Measurements from ENCODE around the gene SLC1A5.
"Not testable (repeated sequence)": the region's sequence is repeated elsewhere in the genome, so short reads cannot be mapped to it uniquely, and the experiment has no call there.

Gene SLC1A5

GRCh38 chr19:46786236-46787039, 2.0 kb downstream of the SLC1A5 start:
- TF ChIP-seq ZNF274 (IDR thresholded peaks at IDR 0.05; ENCODE audit: low read depth, low read length) = no peak
- peak overlapping the region; percentile 74 for H3K4me3 ChIP-seq (ENCODE audit: low read length)

GRCh38 chr19:46785980-46786235, 2.5 kb downstream of the SLC1A5 start:
- peak overlapping the region; percentile 74 for H3K4me3 ChIP-seq (ENCODE audit: low read length)
- TF ChIP-seq ZNF274 (IDR thresholded peaks at IDR 0.05; ENCODE audit: low read depth, low read length) = no peak

- H3K4me3 ChIP-seq (ENCODE audit: low read length) = peak overlapping the region; percentile 74
- TF ChIP-seq ZNF274 (IDR thresholded peaks at IDR 0.05; ENCODE audit: low read depth, low read length) = no peak
Observed at GRCh38 chr19:46785054-46785979, 3.1 kb downstream of the SLC1A5 start.

- peak overlapping the region; percentile 74 for H3K4me3 ChIP-seq (ENCODE audit: low read length)
- no peak for TF ChIP-seq ZNF274 (IDR thresholded peaks at IDR 0.05; ENCODE audit: low read depth, low read length)
Observed at GRCh38 chr19:46784262-46785053, 3.9 kb downstream of the SLC1A5 start.

- peak overlapping the region; percentile 74 for H3K4me3 ChIP-seq (ENCODE audit: low read length)
- no peak for TF ChIP-seq ZNF274 (IDR thresholded peaks at IDR 0.05; ENCODE audit: low read depth, low read length)
Observed at GRCh38 chr19:46783670-46784069, 4.7 kb downstream of the SLC1A5 start.

GRCh38 chr19:46782355-46783019, 5.9 kb downstream of the SLC1A5 start:
- no peak overlapping the region for H3K4me3 ChIP-seq (ENCODE audit: low read length)
- no peak for TF ChIP-seq ZNF274 (IDR thresholded peaks at IDR 0.05; ENCODE audit: low read depth, low read length)

- not testable (repeated sequence) for H3K4me3 ChIP-seq (ENCODE audit: low read length)
Observed at GRCh38 chr19:46777956-46778645, 10.3 kb downstream of the SLC1A5 start.

- TF ChIP-seq ZNF274 (IDR thresholded peaks at IDR 0.05; ENCODE audit: low read depth, low read length) = no peak
- H3K4me3 ChIP-seq (ENCODE audit: low read length) = no peak overlapping the region
Observed at GRCh38 chr19:46776927-46777911, 11.2 kb downstream of the SLC1A5 start.

GRCh38 chr19:46775642-46776258, 12.6 kb downstream of the SLC1A5 start:
- no peak for TF ChIP-seq ZNF274 (IDR thresholded peaks at IDR 0.05; ENCODE audit: low read depth, low read length)
- H3K4me3 ChIP-seq (ENCODE audit: low read length) = no peak overlapping the region

- H3K4me3 ChIP-seq (ENCODE audit: low read length) = no peak overlapping the region
- no peak for TF ChIP-seq ZNF274 (IDR thresholded peaks at IDR 0.05; ENCODE audit: low read depth, low read length)
Observed at GRCh38 chr19:46773018-46773399, 15.4 kb downstream of the SLC1A5 start.

GRCh38 chr19:46772170-46773017, 16.0 kb downstream of the SLC1A5 start:
- TF ChIP-seq ZNF274 (IDR thresholded peaks at IDR 0.05; ENCODE audit: low read depth, low read length) = no peak
- no peak overlapping the region for H3K4me3 ChIP-seq (ENCODE audit: low read length)

- not testable (repeated sequence) for H3K4me3 ChIP-seq (ENCODE audit: low read length)
Observed at GRCh38 chr19:46768746-46769145, 19.6 kb downstream of the SLC1A5 start.
